Mesothelial cell of epicardium (in vitro differentiated cells): Measurements from ENCODE around the gene NR1H3. TPM values are rescaled to one million over a fixed set of nuclear protein-coding genes. Genes with fewer than 3 reads are reported as not detected.

Experiments used
- DNase-seq, 2 experiments: peaks; one replicate each; pipeline ENCODE4 v3.0.0; 2021; ENCODE audit warnings: low spot score in 2 of 2; ENCODE audit not compliant: unreplicated experiment in 2 of 2
- H3K27ac Mint-ChIP-seq: 2 replicates; pipeline ENCODE4 v1.8.0; 2021; ENCODE audit warnings: mixed read lengths
- H3K27me3 Mint-ChIP-seq: 2 replicates; pipeline ENCODE4 v1.8.0; 2021; ENCODE audit warnings: low read depth, mixed read lengths
- H3K36me3 Mint-ChIP-seq: 2 replicates; pipeline ENCODE4 v1.8.0; 2021; ENCODE audit warnings: mixed read lengths
- H3K4me1 Mint-ChIP-seq: 2 replicates; pipeline ENCODE4 v1.8.0; 2021; ENCODE audit warnings: mixed read lengths
- H3K4me3 Mint-ChIP-seq: 2 replicates; pipeline ENCODE4 v1.8.0; 2021; ENCODE audit warnings: mild to moderate bottlenecking, moderate library complexity, mixed read lengths
- H3K9me3 Mint-ChIP-seq: 2 replicates; pipeline ENCODE4 v1.8.0; 2021; ENCODE audit warnings: mixed read lengths
- total RNA-seq: library from RNA; stranded (reverse); gene quantifications from 3 replicates; pipeline ENCODE4 v1.2.1, GENCODE V29; 2021
- TF ChIP-seq, protein P1 (sequence below): fragments of 200-600 bp; sonication (generic); IDR thresholded peaks from one replicate; pipeline ENCODE4 v1.5.0; 2021; ENCODE audit warnings: antibody characterized with exemption; ENCODE audit not compliant: unreplicated experiment

NR1H3 gene
- total RNA-seq, 1 donor from 2014 or later = 26.5 TPM

DNA sequence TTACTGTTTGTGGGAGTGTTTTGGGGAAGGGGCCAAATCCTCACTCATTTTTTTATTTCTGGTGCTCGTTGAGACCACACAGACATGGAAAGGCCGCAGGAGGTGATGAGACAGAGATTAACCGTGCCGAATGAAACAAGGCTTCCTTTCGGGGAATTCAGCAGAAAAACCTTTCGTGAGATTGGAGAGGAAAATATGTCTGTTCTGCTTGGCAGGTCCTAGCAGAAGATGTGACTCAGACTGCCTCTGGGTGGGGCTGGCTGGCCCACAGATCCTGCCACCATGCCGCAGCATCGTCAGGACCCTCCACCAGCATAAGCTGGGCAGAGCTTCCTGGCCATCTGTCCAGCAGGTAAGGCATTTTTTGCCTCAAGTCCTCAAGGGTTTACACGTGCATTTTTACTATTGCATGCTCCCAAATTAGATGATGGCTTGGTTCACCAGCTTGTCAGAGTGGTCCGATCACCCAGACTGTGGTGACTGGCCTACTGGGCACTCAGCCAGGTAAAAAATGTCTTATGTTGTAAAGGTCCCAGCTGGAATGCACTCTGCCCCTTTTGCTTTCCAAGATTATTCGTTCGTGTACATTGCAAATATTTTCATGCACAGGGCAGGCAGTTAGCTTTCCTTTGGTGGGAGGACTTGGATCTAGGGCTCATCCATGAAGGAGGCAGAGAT is 41.5 kb upstream of the NR1H3 start:
- peaks cover 14% of the 10 kb centered on the region for H3K36me3 Mint-ChIP-seq
- peak overlapping the region; percentile 89 for H3K4me3 Mint-ChIP-seq
- no peaks in the 10 kb centered on the region for H3K27me3 Mint-ChIP-seq
- peaks cover 39% of the 10 kb centered on the region for H3K4me1 Mint-ChIP-seq
- TF ChIP-seq, protein P1, sequence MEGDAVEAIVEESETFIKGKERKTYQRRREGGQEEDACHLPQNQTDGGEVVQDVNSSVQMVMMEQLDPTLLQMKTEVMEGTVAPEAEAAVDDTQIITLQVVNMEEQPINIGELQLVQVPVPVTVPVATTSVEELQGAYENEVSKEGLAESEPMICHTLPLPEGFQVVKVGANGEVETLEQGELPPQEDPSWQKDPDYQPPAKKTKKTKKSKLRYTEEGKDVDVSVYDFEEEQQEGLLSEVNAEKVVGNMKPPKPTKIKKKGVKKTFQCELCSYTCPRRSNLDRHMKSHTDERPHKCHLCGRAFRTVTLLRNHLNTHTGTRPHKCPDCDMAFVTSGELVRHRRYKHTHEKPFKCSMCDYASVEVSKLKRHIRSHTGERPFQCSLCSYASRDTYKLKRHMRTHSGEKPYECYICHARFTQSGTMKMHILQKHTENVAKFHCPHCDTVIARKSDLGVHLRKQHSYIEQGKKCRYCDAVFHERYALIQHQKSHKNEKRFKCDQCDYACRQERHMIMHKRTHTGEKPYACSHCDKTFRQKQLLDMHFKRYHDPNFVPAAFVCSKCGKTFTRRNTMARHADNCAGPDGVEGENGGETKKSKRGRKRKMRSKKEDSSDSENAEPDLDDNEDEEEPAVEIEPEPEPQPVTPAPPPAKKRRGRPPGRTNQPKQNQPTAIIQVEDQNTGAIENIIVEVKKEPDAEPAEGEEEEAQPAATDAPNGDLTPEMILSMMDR = no peak
- DNase-seq = peak in 1 of 2 experiments; percentile 41
- H3K9me3 Mint-ChIP-seq = no peaks in the 10 kb centered on the region
- peak overlapping the region; percentile 95 for H3K27ac Mint-ChIP-seq

DNA sequence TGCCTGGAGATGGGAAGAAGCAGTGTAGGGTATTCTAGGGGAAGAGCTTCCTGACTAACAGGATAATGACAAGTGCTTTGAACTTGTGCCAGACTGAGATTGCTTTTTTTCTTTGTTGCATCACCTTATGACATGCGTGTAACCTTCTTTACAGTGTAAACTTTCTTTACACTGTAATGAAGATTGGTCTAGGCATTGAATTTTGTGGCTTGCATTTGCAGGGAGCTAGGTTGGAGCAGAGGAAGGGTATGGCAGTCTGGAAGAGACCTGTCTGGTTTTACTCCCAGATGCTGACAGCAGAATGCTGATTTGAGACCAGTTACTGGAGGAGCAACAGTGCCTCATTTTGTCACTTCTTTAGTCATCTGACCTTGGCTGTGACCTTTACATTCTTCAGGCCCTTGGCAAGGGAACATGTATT is 37.4 kb upstream of the NR1H3 start:
- peak overlapping the region; percentile 75 for H3K27ac Mint-ChIP-seq
- no peaks in the 10 kb centered on the region for H3K9me3 Mint-ChIP-seq
- H3K36me3 Mint-ChIP-seq = peaks cover 25% of the 10 kb centered on the region
- no peak for DNase-seq
- no peak overlapping the region for H3K4me3 Mint-ChIP-seq
- H3K27me3 Mint-ChIP-seq = no peaks in the 10 kb centered on the region
- peaks cover 32% of the 10 kb centered on the region for H3K4me1 Mint-ChIP-seq
- TF ChIP-seq, protein P1 = no peak

DNA sequence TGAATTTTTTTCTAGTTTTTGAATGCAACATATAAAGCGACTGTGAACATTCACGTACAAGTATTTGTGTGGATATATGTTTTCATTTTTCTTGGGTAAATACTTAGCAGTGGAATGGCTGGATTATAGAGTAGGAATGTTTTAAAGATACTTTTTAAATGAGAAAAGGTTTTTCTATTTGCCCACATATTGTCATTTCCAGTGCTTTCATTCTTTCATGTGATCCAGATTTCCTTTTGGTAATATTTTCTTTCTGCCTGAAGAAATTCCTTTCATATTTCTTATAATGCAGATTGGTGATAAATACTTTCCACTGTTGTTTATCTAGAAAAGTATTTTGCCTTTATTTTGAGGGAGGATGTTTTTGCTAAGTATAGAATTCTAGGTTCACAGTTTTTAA is 35.1 kb upstream of the NR1H3 start:
- H3K4me1 Mint-ChIP-seq = peaks cover 17% of the 10 kb centered on the region
- no peak overlapping the region for H3K4me3 Mint-ChIP-seq
- H3K36me3 Mint-ChIP-seq = peaks cover 35% of the 10 kb centered on the region
- DNase-seq = no peak
- H3K27me3 Mint-ChIP-seq = no peaks in the 10 kb centered on the region
- TF ChIP-seq, protein P1 = no peak
- H3K9me3 Mint-ChIP-seq = no peaks in the 10 kb centered on the region
- no peak overlapping the region for H3K27ac Mint-ChIP-seq

DNA sequence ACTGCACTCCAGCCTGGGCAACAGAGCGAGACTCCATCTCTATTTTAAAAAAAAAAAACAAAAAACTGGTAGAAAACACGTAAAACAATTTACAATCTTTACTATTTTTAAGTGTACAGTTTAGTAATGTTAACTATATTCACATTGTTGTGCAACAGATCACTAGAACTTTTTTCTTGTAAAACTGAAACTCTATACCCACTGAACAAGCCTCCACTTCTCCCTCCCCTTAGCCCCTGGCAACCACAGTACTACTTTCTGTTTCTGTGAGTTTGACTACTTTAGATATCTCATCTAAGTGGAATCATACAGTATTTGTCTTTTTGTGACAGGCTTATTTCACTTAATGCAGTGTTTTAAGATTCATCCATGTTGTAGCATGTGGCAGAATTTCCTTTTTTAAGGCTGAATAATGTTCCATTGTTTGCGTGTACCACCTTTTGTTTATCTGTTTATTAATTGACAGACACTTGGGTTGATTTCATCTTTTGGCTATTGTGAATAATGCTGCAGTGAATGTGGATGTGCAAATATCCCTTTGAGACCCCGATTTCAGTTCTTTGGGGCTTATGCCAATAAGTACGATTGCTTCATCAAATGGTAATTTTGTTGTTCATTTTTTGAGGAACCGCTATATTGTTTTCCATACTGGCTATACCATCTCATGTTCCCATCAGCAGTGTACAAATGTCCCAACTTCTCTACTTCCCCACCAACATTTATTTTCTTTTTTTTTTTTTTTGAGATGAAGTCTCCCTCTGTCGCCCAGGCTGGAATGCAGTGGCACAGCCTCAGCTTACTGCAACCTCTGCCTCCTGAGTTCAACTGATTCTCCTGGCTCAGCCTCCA is 32.0 kb upstream of the NR1H3 start:
- H3K27me3 Mint-ChIP-seq = no peaks in the 10 kb centered on the region
- no peaks in the 10 kb centered on the region for H3K9me3 Mint-ChIP-seq
- no peak for DNase-seq
- TF ChIP-seq, protein P1 = no peak
- H3K36me3 Mint-ChIP-seq = peaks cover 34% of the 10 kb centered on the region
- H3K4me1 Mint-ChIP-seq = no peaks in the 10 kb centered on the region
- H3K27ac Mint-ChIP-seq = no peak overlapping the region
- H3K4me3 Mint-ChIP-seq = no peak overlapping the region

DNA sequence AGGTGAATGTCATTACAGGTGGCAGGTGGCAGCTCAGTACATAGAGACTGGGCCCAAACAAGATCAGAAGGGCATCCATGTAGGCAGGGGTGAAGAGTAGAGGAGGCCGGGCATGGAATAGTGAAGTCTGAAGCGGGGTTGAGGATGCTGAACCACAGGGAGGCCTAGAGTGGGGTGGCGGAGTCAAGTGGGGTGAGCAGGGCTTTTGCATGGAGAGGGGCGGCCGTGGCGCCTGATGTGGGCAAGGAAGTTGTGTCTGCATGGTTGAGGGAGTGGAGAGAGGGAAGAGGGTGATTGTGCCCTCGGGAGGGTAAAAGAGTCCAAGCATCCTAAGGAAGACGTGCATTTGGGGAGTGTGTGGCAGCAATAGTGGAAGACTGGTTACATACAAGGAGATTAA is 28.6 kb upstream of the NR1H3 start:
- Mint-ChIP-seq H3K36me3 (peaks cover 28% of the 10 kb centered on the region), H3K27ac (no peak overlapping the region), H3K4me3 (no peak overlapping the region), H3K9me3 (no peaks in the 10 kb centered on the region), H3K27me3 (no peaks in the 10 kb centered on the region), H3K4me1 (no peaks in the 10 kb centered on the region)
- TF ChIP-seq, protein P1 = no peak
- DNase-seq = no peak
